GM18511 (cell line): ENCODE results near the gene SLC3A2.
"Not testable (repeated sequence)": the region's sequence is repeated elsewhere in the genome, so short reads cannot be mapped to it uniquely, and the experiment has no call there.

ENCODE experiments used
- ATAC-seq: cut with Tn5 transposase; IDR thresholded peaks from one replicate; pipeline ENCODE4 v1.9.1; 2021; ENCODE audit warnings: mild to moderate bottlenecking, moderate library complexity; ENCODE audit not compliant: unreplicated experiment

Gene SLC3A2

DNA sequence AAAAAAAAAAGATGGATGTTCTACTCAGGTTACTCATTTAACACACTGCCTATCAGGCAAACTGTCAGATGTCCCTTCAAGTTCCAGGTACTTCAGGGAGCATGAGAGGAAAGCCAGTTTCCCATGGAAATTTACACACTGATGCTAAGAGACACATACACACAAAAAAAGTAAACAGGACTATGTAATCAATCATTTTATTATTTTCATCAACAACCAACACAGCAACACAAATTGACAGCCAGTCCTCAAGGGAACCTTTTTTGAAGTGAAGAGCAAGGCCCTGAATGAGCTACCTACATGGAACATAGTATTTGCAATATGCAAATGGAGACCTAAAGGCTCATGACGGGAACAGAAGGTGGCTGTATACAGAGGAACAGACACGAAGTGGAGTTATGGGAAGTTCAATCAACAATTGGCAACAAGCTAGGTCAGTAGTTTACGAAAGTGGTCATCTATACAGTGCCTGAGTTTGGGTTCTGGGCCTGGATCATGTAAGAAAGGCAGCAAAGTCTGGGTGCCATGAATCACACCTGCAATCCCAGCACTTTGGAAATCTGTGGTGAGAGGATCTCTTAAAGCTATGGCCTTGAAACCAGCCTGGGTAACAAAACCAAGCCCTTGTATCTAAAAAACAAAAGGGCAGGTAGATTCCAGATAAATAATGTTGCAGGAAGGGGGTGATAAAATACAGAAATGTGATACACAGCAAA is 28.7 kb upstream of the SLC3A2 start:
- no peak for ATAC-seq

DNA sequence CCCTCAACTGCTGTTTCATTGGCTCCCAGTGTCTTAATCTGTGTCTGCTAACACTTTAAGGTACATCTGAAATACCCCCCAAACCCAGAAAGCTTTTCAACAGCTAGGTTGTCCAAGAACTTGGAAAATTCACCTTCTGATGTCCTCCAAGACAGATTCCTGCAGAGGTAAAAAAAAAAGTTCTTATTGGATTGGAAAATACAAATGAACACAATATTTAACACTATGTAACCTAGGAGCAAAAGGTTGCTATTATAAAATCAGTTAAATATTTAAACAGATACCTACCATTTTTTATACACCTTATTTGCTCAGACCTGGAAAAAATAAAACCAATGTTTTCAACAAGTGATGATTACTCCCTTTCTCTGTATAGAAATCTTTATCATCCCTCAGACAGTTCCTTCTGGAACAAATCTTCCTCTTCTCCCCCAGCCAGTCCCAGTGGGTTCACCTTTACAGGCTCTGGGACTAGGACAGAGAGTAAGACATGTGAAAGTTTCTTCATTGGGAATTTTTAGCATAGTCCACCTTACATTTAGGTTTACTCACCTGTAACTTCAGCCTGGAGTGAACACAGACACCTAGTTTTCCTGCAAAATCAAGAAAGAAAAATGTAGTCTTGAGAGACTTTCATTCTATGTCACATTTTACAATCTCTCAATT is 28.0 kb upstream of the SLC3A2 start:
- no peak for ATAC-seq

GRCh38 chr11:62853279-62853965 is 27.3 kb upstream of the SLC3A2 start:
- ATAC-seq = no peak

DNA sequence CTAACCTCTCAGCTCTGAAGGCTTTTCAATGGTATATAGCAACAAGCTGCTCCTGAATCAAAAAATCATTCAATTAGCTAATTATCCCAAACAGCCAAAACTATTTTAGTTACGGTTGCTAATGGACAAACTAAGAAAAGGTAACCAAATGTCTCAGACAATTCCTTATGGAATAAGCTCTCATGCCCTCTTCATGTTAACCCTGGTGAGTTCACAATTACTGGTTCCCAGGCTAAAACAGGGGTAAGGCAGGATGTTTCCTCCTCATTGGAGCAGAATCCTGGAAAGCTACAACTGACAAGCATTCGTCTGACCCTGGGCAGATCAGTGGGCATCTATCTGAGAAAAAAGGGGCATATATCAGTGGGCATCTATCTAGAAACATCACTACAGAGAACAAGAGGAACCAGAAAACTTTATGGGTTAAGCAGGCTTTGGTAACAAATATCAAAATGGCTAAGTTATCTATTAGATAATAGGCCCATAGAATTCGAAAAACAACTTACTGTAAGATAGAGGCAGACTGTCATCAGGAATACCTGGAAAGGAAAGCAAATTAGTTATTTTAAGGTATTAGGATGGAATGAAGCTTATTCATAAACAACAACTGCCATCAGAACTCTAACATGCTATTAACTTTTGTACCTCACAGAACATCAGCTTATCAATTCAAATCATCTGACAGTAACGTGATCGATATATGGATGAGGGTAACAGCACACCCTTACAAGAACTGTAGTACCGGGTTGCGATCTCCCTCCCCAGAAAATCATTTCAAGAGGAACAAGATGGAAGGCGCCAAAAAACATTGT is 26.5 kb upstream of the SLC3A2 start:
- ATAC-seq = no peak

DNA sequence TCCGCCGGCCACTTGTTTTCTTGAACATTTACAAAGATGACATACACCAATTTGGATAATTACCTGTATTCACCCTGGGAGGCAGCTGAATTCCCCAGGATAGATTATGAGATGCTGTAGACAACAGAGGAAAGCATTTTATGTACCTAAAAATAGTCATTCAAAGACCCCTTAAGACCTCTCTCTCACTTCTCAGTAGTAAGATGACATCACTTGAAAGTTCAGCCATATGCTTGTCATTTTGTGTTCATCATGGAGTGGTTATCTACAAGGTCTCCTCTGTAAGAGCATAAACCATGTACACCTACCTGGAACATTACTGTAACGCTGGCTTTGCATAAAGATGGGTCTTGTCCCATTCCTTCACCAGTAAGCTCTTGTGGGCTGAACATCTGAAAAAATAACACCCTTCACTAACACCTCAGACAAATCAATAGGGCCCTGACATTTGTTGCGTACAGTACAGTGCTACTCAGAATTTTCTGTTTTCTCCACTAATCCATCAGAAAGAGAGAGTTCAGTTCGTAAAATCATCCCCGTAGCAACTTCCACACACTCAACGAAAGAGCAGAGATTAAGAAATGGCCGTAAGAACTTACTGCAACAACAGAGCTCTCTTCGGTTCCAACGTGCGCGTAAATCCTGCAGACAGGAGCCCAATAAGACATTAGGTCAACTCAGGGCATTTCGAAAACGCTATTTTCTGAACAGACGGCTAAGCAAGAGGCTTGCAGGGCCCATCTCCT is 25.7 kb upstream of the SLC3A2 start:
- no peak for ATAC-seq

DNA sequence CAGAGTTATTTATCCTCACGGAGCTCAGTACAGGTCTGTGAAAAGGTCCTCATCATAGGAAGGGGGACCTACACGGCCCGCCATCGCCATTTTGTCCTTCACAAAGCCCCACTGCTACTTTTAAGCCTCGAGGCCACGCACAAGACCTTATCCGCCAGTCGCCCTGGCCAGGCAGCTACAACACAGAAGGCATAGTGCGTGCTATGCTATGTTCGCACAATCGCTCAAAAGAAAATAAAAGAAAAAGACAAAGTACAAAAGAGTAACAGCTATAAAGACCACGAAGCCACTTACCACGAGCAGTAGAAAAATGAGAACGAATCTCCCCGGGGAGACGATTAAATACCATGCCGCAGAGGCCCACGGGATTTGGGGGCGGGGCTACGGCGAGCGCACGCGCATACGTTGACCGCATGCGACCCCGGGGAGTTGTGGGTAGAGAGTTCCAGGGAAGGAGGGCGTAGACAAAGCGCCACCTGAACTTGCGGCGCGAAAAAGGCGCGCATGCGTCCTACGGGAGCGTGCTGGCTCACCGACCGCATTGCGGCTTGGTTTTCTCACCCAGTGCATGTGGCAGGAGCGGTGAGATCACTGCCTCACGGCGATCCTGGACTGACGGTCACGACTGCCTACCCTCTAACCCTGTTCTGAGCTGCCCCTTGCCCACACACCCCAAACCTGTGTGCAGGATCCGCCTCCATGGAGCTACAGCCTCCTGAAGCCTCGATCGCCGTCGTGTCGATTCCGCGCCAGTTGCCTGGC is 24.9 kb upstream of the SLC3A2 start:
- ATAC-seq = peak; percentile 88

DNA sequence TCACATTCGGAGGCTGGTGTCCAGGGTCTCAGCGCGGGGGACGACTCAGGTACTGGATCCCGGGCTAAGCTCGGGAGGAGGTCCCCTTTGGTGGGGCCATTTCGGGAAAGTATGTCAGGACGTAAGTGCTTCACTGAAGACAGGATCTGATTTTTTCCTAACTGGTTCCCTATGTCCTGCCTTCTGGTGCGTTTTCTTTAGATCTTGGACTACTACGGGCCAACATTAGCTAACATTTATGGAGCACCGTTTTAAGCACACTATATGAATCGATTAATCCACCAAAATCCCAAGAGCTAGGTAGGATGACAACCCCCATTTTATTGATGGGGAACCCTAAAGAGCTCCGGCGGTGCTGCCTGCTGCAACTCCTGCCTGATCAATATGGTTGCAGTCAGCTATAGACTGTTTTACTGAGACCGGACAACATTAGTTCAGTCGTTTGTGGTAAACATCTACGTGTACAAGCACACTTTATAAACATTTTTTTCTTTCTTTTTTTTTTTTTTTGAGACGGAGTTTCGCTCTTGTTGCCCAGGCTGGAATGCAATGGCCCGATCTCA is 24.3 kb upstream of the SLC3A2 start:
- no peak for ATAC-seq

DNA sequence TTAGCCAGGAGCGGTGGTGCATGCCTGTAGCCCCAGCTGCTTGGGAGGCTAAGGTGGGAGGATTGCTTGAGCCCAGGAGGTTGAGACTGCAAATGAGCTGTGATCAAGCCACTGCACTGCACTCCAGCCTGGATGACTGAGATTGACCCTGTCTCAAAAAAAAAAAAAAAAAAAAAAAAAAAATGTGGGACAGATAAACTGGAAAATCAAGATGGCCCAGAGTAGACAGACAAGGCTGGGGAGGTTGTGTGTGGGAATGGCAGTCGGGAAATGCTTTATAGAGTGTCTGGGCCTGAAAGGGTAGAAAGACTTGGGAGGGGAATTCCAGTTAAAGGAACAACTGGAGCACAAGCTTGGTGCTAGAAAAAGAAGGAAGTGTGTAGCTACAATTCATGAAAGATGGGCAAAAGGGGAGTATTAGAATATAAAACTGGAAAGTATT is 23.1 kb upstream of the SLC3A2 start:
- no peak for ATAC-seq

- no peak for ATAC-seq
Measured at GRCh38 chr11:62858201-62858600, 22.5 kb upstream of the SLC3A2 start.

- ATAC-seq = not testable (repeated sequence)
Measured at GRCh38 chr11:62859281-62859703, 21.4 kb upstream of the SLC3A2 start.

GRCh38 chr11:62860835-62861563 is 19.7 kb upstream of the SLC3A2 start:
- ATAC-seq = no peak

GRCh38 chr11:62861564-62862192 is 19.0 kb upstream of the SLC3A2 start:
- ATAC-seq = not testable (repeated sequence)

GRCh38 chr11:62863687-62864335 is 16.9 kb upstream of the SLC3A2 start:
- ATAC-seq = no peak

- ATAC-seq = no peak
Measured at GRCh38 chr11:62865635-62866034, 15.1 kb upstream of the SLC3A2 start.

DNA sequence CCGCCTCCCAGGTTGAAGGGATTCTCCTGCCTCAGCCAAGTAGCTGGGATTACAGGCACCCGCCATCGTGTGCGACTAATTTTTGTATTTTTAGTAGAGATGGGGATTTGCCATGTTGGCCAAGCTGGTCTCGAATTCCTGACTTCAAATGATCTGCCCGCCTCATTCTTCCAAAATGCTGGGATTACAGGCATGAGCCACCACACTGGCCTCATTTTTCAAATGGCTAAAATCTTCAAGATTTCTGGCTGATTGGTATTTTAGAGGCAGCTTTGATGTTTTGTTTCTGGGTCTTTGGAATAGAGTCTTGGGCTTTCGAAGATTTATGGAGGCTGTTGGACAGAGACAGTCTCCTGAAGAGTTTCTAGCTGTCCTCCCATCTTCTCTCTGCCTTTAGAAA is 5.8 kb upstream of the SLC3A2 start:
- ATAC-seq = no peak

DNA sequence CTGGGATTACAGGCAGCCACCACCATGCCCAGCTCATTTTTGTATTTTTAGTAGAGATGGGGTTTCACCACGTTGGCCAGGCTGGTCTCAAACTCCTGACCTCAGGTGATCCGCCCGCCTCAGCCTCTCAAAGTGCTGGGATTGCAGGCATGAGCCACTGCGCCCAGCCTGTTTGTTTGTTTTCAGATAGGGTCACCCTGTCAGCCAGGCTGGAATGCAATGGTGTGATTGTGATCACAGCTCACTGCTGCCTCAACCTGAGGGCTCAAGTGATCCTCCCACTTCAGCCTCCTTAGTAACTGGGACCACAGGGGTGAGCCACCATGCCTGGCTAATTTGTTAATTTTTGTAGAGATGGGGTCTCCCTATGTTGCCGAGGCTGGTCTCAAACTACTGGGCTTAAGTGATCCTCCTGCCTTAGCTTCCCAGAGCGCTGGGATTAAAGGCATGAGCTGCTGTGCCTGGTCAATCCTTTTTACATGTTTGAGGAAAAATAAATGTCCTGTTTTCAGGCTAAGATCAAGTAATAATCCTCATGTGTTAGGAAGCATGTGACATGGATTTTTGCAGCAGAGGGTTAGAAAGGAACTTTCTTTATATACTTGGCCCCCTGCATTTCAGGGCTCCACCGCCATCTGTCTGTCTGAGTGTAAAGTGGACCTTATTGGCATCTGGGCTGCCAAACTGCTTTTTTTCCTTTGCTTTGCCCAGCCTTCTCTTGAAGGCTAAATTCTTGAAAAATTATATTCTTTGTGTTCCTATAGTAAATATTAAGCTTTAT is 4.8 kb upstream of the SLC3A2 start:
- no peak for ATAC-seq

DNA sequence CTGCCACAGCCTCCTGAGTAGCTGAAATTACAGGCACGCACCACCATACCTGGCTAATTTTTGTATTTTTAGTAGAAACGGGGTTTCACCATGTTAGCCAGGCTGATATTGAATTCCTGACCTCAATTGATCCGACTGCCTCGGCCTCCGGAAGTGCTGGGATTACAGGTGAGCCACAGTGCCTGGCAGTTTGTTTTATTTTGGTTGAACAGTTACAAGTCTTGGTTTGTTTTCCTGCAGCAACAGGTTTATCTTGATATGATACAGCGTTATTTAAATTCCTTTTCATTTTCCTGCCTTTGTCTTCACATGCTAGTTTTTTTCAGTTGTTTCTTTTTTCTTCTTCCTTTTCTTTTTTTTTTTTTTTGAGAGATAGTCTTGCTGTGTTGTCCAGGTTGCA is 4.0 kb upstream of the SLC3A2 start:
- no peak for ATAC-seq
